ENCODE measurements around the gene NAMPT. TPM values are rescaled to one million over a fixed set of nuclear protein-coding genes. Genes with fewer than 3 reads are reported as not detected.

NAMPT gene
- total RNA-seq, 1 experiment from 2014 or later, result 66.0 TPM

DNA sequence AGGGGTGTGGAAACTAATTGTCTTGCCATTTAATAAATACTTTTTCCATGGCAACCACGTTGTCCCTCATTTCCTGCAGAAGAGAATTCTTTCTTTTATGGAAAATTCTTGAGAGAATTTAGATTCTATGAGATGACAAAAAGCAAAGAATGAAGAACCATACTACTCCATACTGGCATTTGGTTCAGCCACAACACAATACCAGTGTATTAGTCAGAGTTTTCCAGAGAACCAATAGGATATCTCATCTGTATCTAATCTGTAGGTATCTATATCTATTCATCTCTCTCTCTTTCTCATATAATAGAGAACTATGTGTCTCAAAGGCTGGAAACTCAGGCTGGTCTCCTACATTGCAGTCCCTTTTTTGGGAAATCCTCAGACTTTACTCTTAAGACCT lies 44.6 kb upstream of the NAMPT start:
- TF ChIP-seq EZH2 (IDR thresholded peaks at IDR 0.05; ENCODE audit: low read length, unreplicated experiment) (no peak), EZH2phosphoT487 (IDR thresholded peaks at IDR 0.05; ENCODE audit: borderline replicate concordance, low read length) (no peak)
- TF ChIP-seq, protein P1, sequence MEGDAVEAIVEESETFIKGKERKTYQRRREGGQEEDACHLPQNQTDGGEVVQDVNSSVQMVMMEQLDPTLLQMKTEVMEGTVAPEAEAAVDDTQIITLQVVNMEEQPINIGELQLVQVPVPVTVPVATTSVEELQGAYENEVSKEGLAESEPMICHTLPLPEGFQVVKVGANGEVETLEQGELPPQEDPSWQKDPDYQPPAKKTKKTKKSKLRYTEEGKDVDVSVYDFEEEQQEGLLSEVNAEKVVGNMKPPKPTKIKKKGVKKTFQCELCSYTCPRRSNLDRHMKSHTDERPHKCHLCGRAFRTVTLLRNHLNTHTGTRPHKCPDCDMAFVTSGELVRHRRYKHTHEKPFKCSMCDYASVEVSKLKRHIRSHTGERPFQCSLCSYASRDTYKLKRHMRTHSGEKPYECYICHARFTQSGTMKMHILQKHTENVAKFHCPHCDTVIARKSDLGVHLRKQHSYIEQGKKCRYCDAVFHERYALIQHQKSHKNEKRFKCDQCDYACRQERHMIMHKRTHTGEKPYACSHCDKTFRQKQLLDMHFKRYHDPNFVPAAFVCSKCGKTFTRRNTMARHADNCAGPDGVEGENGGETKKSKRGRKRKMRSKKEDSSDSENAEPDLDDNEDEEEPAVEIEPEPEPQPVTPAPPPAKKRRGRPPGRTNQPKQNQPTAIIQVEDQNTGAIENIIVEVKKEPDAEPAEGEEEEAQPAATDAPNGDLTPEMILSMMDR (conservative IDR thresholded peaks at IDR 0.05; ENCODE audit: low read depth, low read length), result no peak
- no TSS peak for BruUV-seq (replicated peaks)

DNA sequence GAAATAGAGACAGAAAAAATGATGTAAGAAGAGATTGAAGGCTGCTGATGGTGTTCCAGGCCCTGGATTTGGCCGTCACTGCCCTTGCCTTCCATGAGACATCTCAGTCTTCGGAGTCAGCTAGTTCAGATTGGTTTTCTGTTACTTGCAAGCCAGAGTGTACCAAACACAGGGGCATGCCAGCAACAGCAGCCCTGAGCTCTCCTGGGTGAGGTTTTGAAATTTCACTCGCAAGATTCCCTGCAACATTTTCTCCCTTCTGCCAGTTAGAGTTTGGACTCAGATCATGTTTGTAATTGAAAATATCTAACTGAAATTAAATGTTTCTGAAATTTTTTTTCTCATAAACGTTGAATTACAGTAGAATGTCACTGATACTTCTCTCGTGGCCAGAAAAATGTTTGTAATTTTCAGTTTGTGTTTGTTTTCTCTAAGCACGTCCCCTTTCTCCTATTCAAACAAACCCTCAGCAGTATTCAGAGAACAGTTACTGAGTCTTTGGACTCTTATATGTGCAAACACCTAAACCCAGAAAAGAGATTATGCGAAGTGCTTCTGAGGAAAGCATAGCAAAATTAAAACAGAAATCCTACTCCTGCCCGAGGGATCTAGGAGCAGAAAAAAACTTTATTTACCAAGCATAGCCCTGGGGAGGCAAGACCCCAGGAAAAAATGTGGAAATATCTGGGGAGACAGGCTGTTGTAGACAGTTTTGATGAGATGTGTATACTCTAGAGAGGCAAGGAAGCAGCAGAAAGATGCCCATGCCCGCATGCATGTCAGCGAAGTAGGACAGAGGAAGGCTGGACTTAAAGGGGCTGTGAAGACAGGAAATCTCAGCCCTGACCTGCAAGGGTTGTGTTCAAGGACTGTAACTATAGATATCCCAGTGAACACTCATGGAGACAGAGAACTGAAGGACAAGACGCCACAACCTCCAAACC lies 43.0 kb upstream of the NAMPT start:
- ChIA-PET POLR2A (ENCODE audit: unreplicated experiment) (no interaction called here), CTCF (no interaction called here)
- intact Hi-C loops (cut with micrococcal nuclease), result no loop called here
- ATAC-seq, result no peak
- Histone ChIP-seq H3K9me2 (replicated peaks; ENCODE audit: low read length) (no peaks in the 10 kb centered on the region), H4K20me1 (ENCODE audit: low read length) (no peaks in the 10 kb centered on the region), H2AFZ (ENCODE audit: low read length) (no peak overlapping the region), H3K36me3 (ENCODE audit: low read depth, low read length) (no peaks in the 10 kb centered on the region), H3K4me3 (ENCODE audit: low read length) (no peak overlapping the region), H3F3A (ENCODE audit: low read length, unreplicated experiment) (no peaks in the 10 kb centered on the region), H3K27ac (ENCODE audit: low read length) (no peak overlapping the region), H3K27me3 (ENCODE audit: low read length) (no peaks in the 10 kb centered on the region), H3K4me2 (ENCODE audit: low read length) (no peak overlapping the region), H3K9me3 (ENCODE audit: low read length) (no peaks in the 10 kb centered on the region), H3K79me2 (ENCODE audit: low read length) (no peaks in the 10 kb centered on the region), H3K9ac (ENCODE audit: low read length) (no peak overlapping the region), H3K4me1 (ENCODE audit: insufficient read depth, low read length) (peaks cover 17% of the 10 kb centered on the region)
- BruUV-seq (replicated peaks), result no TSS peak
- no peak for TF ChIP-seq EZH2phosphoT487 (IDR thresholded peaks at IDR 0.05; ENCODE audit: borderline replicate concordance, low read length)
- TF ChIP-seq, protein P1 (conservative IDR thresholded peaks at IDR 0.05; ENCODE audit: low read depth, low read length), result no peak
- no peak for DNase-seq

More for the DNA sequence above, 44.6 kb upstream of the NAMPT start:
- Histone ChIP-seq H3K9me3 (ENCODE audit: low read length) (no peaks in the 10 kb centered on the region), H3K79me2 (ENCODE audit: low read length) (no peaks in the 10 kb centered on the region), H3K9ac (ENCODE audit: low read length) (no peak overlapping the region), H3F3A (ENCODE audit: low read length, unreplicated experiment) (no peaks in the 10 kb centered on the region), H3K4me3 (ENCODE audit: low read length) (no peak overlapping the region), H3K27ac (ENCODE audit: low read length) (peak overlapping the region; percentile 23), H3K27me3 (ENCODE audit: low read length) (no peaks in the 10 kb centered on the region), H3K36me3 (ENCODE audit: low read depth, low read length) (no peaks in the 10 kb centered on the region), H3K4me1 (ENCODE audit: insufficient read depth, low read length) (peaks cover 17% of the 10 kb centered on the region), H3K4me2 (ENCODE audit: low read length) (peak overlapping the region; percentile 26), H2AFZ (ENCODE audit: low read length) (no peak overlapping the region), H3K9me2 (replicated peaks; ENCODE audit: low read length) (no peaks in the 10 kb centered on the region), H4K20me1 (ENCODE audit: low read length) (no peaks in the 10 kb centered on the region)
- DNase-seq (peak; percentile 11), ATAC-seq (peak; percentile 36)
- POLR2A ChIA-PET (ENCODE audit: unreplicated experiment), result no interaction called here
- CTCF ChIA-PET, result no interaction called here
- intact Hi-C loops (cut with micrococcal nuclease), result no loop called here

All from PC-3 (cell line).